ENCODE data around the gene VPS35L.

GRCh38 chr16:19523184-19523558 lies 32.3 kb upstream of the VPS35L start:
- TF ChIP-seq, protein P1, sequence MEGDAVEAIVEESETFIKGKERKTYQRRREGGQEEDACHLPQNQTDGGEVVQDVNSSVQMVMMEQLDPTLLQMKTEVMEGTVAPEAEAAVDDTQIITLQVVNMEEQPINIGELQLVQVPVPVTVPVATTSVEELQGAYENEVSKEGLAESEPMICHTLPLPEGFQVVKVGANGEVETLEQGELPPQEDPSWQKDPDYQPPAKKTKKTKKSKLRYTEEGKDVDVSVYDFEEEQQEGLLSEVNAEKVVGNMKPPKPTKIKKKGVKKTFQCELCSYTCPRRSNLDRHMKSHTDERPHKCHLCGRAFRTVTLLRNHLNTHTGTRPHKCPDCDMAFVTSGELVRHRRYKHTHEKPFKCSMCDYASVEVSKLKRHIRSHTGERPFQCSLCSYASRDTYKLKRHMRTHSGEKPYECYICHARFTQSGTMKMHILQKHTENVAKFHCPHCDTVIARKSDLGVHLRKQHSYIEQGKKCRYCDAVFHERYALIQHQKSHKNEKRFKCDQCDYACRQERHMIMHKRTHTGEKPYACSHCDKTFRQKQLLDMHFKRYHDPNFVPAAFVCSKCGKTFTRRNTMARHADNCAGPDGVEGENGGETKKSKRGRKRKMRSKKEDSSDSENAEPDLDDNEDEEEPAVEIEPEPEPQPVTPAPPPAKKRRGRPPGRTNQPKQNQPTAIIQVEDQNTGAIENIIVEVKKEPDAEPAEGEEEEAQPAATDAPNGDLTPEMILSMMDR (conservative IDR thresholded peaks at IDR 0.05; ENCODE audit: low read depth, low read length), result no peak
- no peak for TF ChIP-seq EZH2 (IDR thresholded peaks at IDR 0.05; ENCODE audit: borderline replicate concordance, low read depth, low read length, poor library complexity, severe bottlenecking)

Data from A673 (cell line).